ENCODE measurements around the gene RAB3IP. TPM values are rescaled to one million over a fixed set of nuclear protein-coding genes. Genes with fewer than 3 reads are reported as not detected.
"Not testable (repeated sequence)": the region's sequence is repeated elsewhere in the genome, so short reads cannot be mapped to it uniquely, and the experiment has no call there.

The RAB3IP gene
- total and polyA plus RNA-seq, 2 of the 4 experiments (the other 2 are of a cell fraction), result 1.5 to 2.7 TPM

DNA sequence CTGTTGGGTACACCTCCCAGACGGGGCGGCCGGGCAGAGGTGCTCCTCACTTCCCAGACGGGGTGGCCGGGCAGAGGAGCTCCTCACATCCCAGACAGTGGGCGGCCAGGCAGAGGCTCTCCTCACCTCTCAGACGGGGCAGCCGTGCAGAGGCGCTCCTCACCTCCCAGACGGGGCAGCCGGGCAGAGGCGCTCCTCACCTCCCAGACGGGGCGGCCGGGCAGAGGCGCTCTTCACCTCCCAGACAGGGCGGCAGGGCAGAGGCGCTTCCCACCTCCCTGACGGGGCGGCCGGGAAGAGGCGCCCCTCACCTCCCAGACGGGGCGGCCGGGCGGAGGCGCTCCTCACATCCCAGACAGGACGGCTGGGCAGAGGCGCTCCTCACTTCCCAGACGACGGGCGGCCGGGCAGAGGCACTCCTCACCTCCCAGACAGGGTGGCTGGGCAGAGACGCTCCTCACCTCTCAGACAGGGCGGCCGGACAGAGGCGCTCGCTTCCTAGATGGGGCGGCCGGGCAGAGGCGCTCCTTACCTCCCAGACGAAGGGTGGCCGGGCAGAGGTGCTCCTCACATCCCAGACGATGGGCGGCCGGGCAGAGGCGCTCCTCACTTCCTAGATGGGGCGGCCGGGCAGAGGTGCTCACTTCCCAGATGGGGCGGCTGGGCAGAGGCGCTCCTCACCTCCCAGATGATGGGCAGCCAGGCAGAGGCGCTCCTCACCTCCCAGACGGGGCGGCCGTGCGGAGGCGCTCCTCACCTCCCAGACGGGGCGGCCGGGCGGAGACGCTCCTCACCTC is 68.6 kb downstream of the RAB3IP start:
- H3K14ac ChIP-seq (replicated peaks; ENCODE audit: low read depth, low read length); H3K56ac ChIP-seq (ENCODE audit: extremely low read depth, insufficient read depth, low read length): not testable (repeated sequence)

More for the DNA sequence above, 68.6 kb downstream of the RAB3IP start:
- H4K91ac ChIP-seq (ENCODE audit: insufficient read depth, low read depth, low read length); H3K27me3 ChIP-seq (ENCODE audit: control insufficient read depth, insufficient read depth, low read length); H2BK20ac ChIP-seq (ENCODE audit: low read depth, low read length); H2AK9ac ChIP-seq (replicated peaks; ENCODE audit: low read depth, low read length, poor library complexity); H3K9me1 ChIP-seq (ENCODE audit: insufficient read depth, low read length); POLR2A ChIA-PET (ENCODE audit: unreplicated experiment); H3K4me2 ChIP-seq (ENCODE audit: low read depth, low read length); H4K5ac ChIP-seq (ENCODE audit: low read depth, low read length); H3K36me3 ChIP-seq (ENCODE audit: control insufficient read depth, insufficient read depth, low read length); BruUV-seq (replicated peaks); H3K4me1 ChIP-seq (ENCODE audit: control insufficient read depth, insufficient read depth, low read length); H3K18ac ChIP-seq (ENCODE audit: low read depth, low read length); dilution Hi-C loops (cut with HindIII; ENCODE audit: low sequenced_read_pairs, unreplicated experiment); H3K27ac ChIP-seq (ENCODE audit: insufficient read depth, low read length); H3K9ac ChIP-seq (ENCODE audit: low read depth, low read length); H3K4me3 ChIP-seq (ENCODE audit: insufficient read depth, low read depth, low read length); DNase-seq; H3K23ac ChIP-seq (ENCODE audit: low read depth, low read length); CTCF ChIA-PET; H3K9me3 ChIP-seq (ENCODE audit: control insufficient read depth, insufficient read depth, low read length); H2AFZ ChIP-seq (replicated peaks; ENCODE audit: low read length, poor library complexity); H2BK120ac ChIP-seq (ENCODE audit: low read depth, low read length); H4K8ac ChIP-seq (ENCODE audit: low read depth in 2 of 2, low read length in 2 of 2); H4K20me1 ChIP-seq (ENCODE audit: insufficient read depth, low read length); in situ Hi-C loops (cut with MboI; ENCODE audit: low sequenced_read_pairs); ATAC-seq (ENCODE audit: low read depth); H2BK15ac ChIP-seq (ENCODE audit: low read depth, low read length); H3K4ac ChIP-seq (ENCODE audit: low read depth, low read length); intact Hi-C loops (cut with micrococcal nuclease); H3K79me1 ChIP-seq (ENCODE audit: low read depth in 1 of 2, low read length in 2 of 2); H2BK5ac ChIP-seq (ENCODE audit: low read depth, low read length, poor library complexity, severe bottlenecking); H2AK5ac ChIP-seq (ENCODE audit: low read depth, low read length): not testable (repeated sequence)
- WGBS, 2 experiments (ENCODE audit: extremely low coverage in 2 of 2, insufficient read length in 1 of 2), result no CpG with 5 or more reads among the region's 62 CpGs
